A549 (cell line): Measurements from ENCODE around the gene FEM1C. TPM values are rescaled to one million over a fixed set of nuclear protein-coding genes. Genes with fewer than 3 reads are reported as not detected.
A peak's percentile ranks its signal among the peaks of the same experiment; 100 is the strongest.

Source experiments
- ATAC-seq, 2 experiments: fragments of 200-7000 bp in 1 of 2; fragments of >200 bp in 1 of 2; cut with Nextera tagmentation in 1 of 2; cut with Tn5 transposase in 1 of 2; 3 replicates each; pipeline versions ENCODE4 v1.8.0 to v1.9.1; 2018 to 2020; ENCODE audit warnings: mild to moderate bottlenecking in 1 of 2, moderate library complexity in 1 of 2
- CTCF ChIA-PET: fragments of 300-600 bp; sonication (Branson Sonifier 250); formaldehyde crosslinking; extraction: SDS; loops from one replicate; lab custom pipeline; 2021; ENCODE audit warnings: antibody characterized with exemption, inconsistent platforms; lab: Yijun Ruan, JAX
- POLR2A ChIA-PET: fragments of 350-600 bp; formaldehyde crosslinking; extraction: SDS; loops from one replicate; lab custom pipeline; 2021; ENCODE audit warnings: antibody characterized with exemption, inconsistent platforms; lab: Yijun Ruan, JAX
- DNase-seq, 2 experiments: peaks; one replicate each; pipeline versions ENCODE4 v3.0.0 to v3.0.0-alpha.2; 2011 to 2016; ENCODE audit warnings: low read depth in 1 of 2, low spot score in 1 of 2
- FAIRE-seq: peaks from 2 replicates; lab custom pipeline; 2011; peaks lifted over from hg19 to GRCh38; lab: Jason Lieb, UNC
- H3K27ac ChIP-seq, 2 experiments: fragments of >200 bp; sonication (Bioruptor Twin); formaldehyde crosslinking; 3 replicates each; pipeline ENCODE4 v1.5.1; 2016 to 2017
- H3K4me1 ChIP-seq: fragments of >200 bp; sonication (Bioruptor Twin); formaldehyde crosslinking; 3 replicates; pipeline ENCODE4 v1.6.1; 2016
- H3K4me2 ChIP-seq: fragments of >200 bp; sonication (Bioruptor Twin); formaldehyde crosslinking; 3 replicates; pipeline ENCODE4 v1.6.1; 2016
- H3K4me3 ChIP-seq: fragments of >200 bp; sonication (Bioruptor Twin); formaldehyde crosslinking; 3 replicates; pipeline ENCODE4 v1.5.1; 2016
- H3K9me3 ChIP-seq: fragments of >200 bp; sonication (Bioruptor Twin); formaldehyde crosslinking; 3 replicates; pipeline ENCODE4 v1.6.1; 2016
- BHLHE40 ChIP-seq: IDR thresholded peaks from 2 replicates; pipeline ENCODE4 v1.6.1; 2012; ENCODE audit warnings: low read depth, low read length, inconsistent platforms
- CBX8 ChIP-seq: fragments of 200-600 bp; sonication (generic); IDR thresholded peaks from 2 replicates; pipeline ENCODE4 v1.6.1; 2016
- CEBPB ChIP-seq, 2 experiments: fragments of >200 bp in 1 of 2; sonication (Bioruptor Twin) in 1 of 2; formaldehyde crosslinking in 1 of 2; IDR thresholded peaks; 2 replicates each; pipeline ENCODE4 v1.6.1; 2012 to 2016
- CHD2 ChIP-seq: fragments of 150-350 bp; IDR thresholded peaks from 2 replicates; pipeline ENCODE4 v1.6.1; 2014; ENCODE audit warnings: low read length; ENCODE audit not compliant: partially characterized antibody
- E2F6 ChIP-seq: IDR thresholded peaks from 2 replicates; pipeline ENCODE4 v1.6.1; 2012; ENCODE audit warnings: low read depth, borderline replicate concordance
- EHMT2 ChIP-seq: fragments of 200-600 bp; sonication (generic); IDR thresholded peaks from 2 replicates; pipeline ENCODE4 v1.6.1; 2016; ENCODE audit warnings: antibody characterized with exemption, low read depth, mild to moderate bottlenecking, moderate library complexity
- ESRRA ChIP-seq: fragments of 150-350 bp; IDR thresholded peaks from 2 replicates; pipeline ENCODE4 v1.6.1; 2014; ENCODE audit warnings: mild to moderate bottlenecking, low read length, borderline replicate concordance
- FOSB ChIP-seq: fragments of 250-450 bp; sonication (Bioruptor Pico); IDR thresholded peaks from 2 replicates; pipeline ENCODE4 v1.5.0; 2020; ENCODE audit warnings: mild to moderate bottlenecking, moderate library complexity
- FOSL2 ChIP-seq, 2 experiments: fragments of 450-650 bp in 1 of 2; fragments of >200 bp in 1 of 2; sonication (Bioruptor Twin) in 1 of 2; formaldehyde crosslinking; IDR thresholded peaks; 2 replicates each; pipeline versions ENCODE4 v1.5.0 to v1.6.1; 2016 to 2020; ENCODE audit warnings: mild to moderate bottlenecking in 1 of 2, moderate library complexity in 1 of 2
- HOXA7 ChIP-seq: fragments of 250-450 bp; sonication (Bioruptor Pico); IDR thresholded peaks from 2 replicates; pipeline ENCODE4 v1.5.0; 2020; ENCODE audit warnings: mild to moderate bottlenecking, moderate library complexity
- HOXB13 ChIP-seq: fragments of 250-450 bp; sonication (Bioruptor Pico); IDR thresholded peaks from 2 replicates; pipeline ENCODE4 v1.5.0; 2020; ENCODE audit warnings: low read depth, mild to moderate bottlenecking, moderate library complexity
- KDM1A ChIP-seq: fragments of 200-600 bp; sonication (generic); IDR thresholded peaks from 2 replicates; pipeline ENCODE4 v1.6.1; 2016; ENCODE audit warnings: low read depth, mild to moderate bottlenecking
- MAFK ChIP-seq: fragments of 450-650 bp; IDR thresholded peaks from 2 replicates; pipeline ENCODE4 v1.6.1; 2014; ENCODE audit not compliant: partially characterized antibody
- MAZ ChIP-seq: fragments of 150-350 bp; IDR thresholded peaks from 2 replicates; pipeline ENCODE4 v1.6.1; 2014; ENCODE audit warnings: antibody characterized with exemption, low read depth, low read length, borderline replicate concordance
- NR3C1 ChIP-seq: fragments of >200 bp; sonication (Bioruptor Twin); formaldehyde crosslinking; IDR thresholded peaks from 3 replicates; pipeline ENCODE4 v1.6.1; 2017
- RAD21 ChIP-seq, 2 experiments: fragments of >200 bp in 1 of 2; sonication (Bioruptor Twin) in 1 of 2; formaldehyde crosslinking in 1 of 2; IDR thresholded peaks in 1 of 2; conservative IDR thresholded peaks in 1 of 2; 2 replicates in 1 of 2; 3 replicates in 1 of 2; pipeline ENCODE4 v1.6.1; 2012 to 2018; ENCODE audit warnings: inconsistent platforms in 1 of 2
- RCOR1 ChIP-seq: fragments of 150-350 bp; IDR thresholded peaks from 2 replicates; pipeline ENCODE4 v1.6.1; 2014; ENCODE audit warnings: antibody characterized with exemption, low read length, low read depth
- REST ChIP-seq: fragments of 200-600 bp; sonication (generic); IDR thresholded peaks from 2 replicates; pipeline ENCODE4 v1.6.1; 2016; ENCODE audit warnings: antibody characterized with exemption, mild to moderate bottlenecking, moderate library complexity
- RFX5 ChIP-seq: fragments of 450-650 bp; IDR thresholded peaks from 2 replicates; pipeline ENCODE4 v1.7.1; 2014; ENCODE audit warnings: antibody characterized with exemption, mild to moderate bottlenecking, moderate library complexity
- SREBF2 ChIP-seq: fragments of 450-650 bp; IDR thresholded peaks from 2 replicates; pipeline ENCODE4 v1.6.1; 2014; ENCODE audit warnings: mild to moderate bottlenecking, moderate library complexity
- TFCP2L1 ChIP-seq: fragments of 250-450 bp; sonication (Bioruptor Pico); IDR thresholded peaks from 2 replicates; pipeline ENCODE4 v1.5.0; 2021; ENCODE audit warnings: mild to moderate bottlenecking
- USF2 ChIP-seq: fragments of 450-650 bp; IDR thresholded peaks from 2 replicates; pipeline ENCODE4 v1.6.1; 2014; ENCODE audit warnings: antibody characterized with exemption
- ZC3H11A ChIP-seq: fragments of 450-650 bp; IDR thresholded peaks from 2 replicates; pipeline ENCODE4 v1.6.1; 2014; ENCODE audit warnings: antibody characterized with exemption, mild to moderate bottlenecking
- WGBS: methylation state at CpG from one replicate; pipeline ENCODE4 v1.1.6; 2017; ENCODE audit errors: missing lambda C conversion rate; 5-methylcytosine and 5-hydroxymethylcytosine counted together
- polyA plus RNA-seq, 4 experiments: library from polyadenylated mRNA; depleted of rRNA in 3 of 4; stranded (reverse); fragments of >200 nt; fragmentation: RNase III in 1 of 4; extraction: RNeasy Plus Mini Kit Qiagen cat#74134 plus additional on column Dnase treatment in 1 of 4; gene quantifications; 2 replicates in 3 of 4; 3 replicates in 1 of 4; pipeline ENCODE4 v1.2.3, GENCODE V29; 2011 to 2017

Gene FEM1C
- polyA plus RNA-seq, 2 of the 4 experiments (the other 2 are of a cell fraction) = 6.3 to 8.4 TPM

- no peak for TF ChIP-seq USF2
- TF ChIP-seq HOXA7 (CRISPR knock-in tag) = no peak
These were observed 9.0 kb downstream of the FEM1C start (continued) for GRCh38 chr5:115535479-115536035.

GRCh38 chr5:115532517-115532916 is 12.1 kb downstream of the FEM1C start:
- Histone ChIP-seq H3K27ac (no peak overlapping the region), H3K9me3 (no peaks in the 10 kb centered on the region), H3K4me3 (no peak overlapping the region), H3K4me1 (peaks cover 28% of the 10 kb centered on the region), H3K4me2 (peak overlapping the region; percentile 39; the same call in 1 of the 3 replicates)
- TF ChIP-seq BHLHE40 = no peak
- no peak for TF ChIP-seq FOSB (CRISPR knock-in tag)
- WGBS = 37% methylated on average over 2 of the region's 2 CpGs
- DNase-seq (no peak), ATAC-seq (no peak), FAIRE-seq (no peak)
- POLR2A ChIA-PET = interaction anchor here (0.6 kb wide), 1 partner anchor 9 kb away, joined by 3 read pairs; no protein-coding TSS in a partner anchor
- CTCF ChIA-PET = no interaction called here

- FAIRE-seq (no peak), ATAC-seq (peak in 1 of 2 experiments; percentile 58; a peak in 3 of 6 replicates), DNase-seq (no peak)
- TF ChIP-seq NR3C1 (no peak), FOSL2 (IDR thresholded peaks at IDR 0.05) (no peak), FOSL2 (CRISPR knock-in tag; IDR thresholded peaks at IDR 0.05) (peak; percentile 52)
- Histone ChIP-seq H3K4me3 (no peak overlapping the region), H3K4me2 (peak overlapping the region; percentile 39), H3K4me1 (peaks cover 28% of the 10 kb centered on the region), H3K9me3 (no peaks in the 10 kb centered on the region), H3K27ac (0 out of 6 replicates have a peak overlapping the region, but pooled peaks of 1 of the 2 experiments have one; percentile 46)
- WGBS = 46% methylated on average over 1 of the region's 1 CpG
- POLR2A ChIA-PET = no interaction called here
- CTCF ChIA-PET = no interaction called here
These were observed 12.7 kb downstream of the FEM1C start for GRCh38 chr5:115531787-115532367.

- Histone ChIP-seq H3K4me2 (peak overlapping the region; percentile 39), H3K9me3 (no peaks in the 10 kb centered on the region), H3K4me1 (peaks cover 28% of the 10 kb centered on the region), H3K4me3 (no peak overlapping the region), H3K27ac (no peak overlapping the region)
- 87% methylated on average over 3 of the region's 3 CpGs for WGBS
- ChIA-PET CTCF (no interaction called here), POLR2A (no interaction called here)
- no peak for FAIRE-seq
- DNase-seq = no peak
- no peak for TF ChIP-seq USF2
- TF ChIP-seq TFCP2L1 (CRISPR knock-in tag) = no peak
- TF ChIP-seq MAZ = no peak
- TF ChIP-seq KDM1A = no peak
- TF ChIP-seq CEBPB (IDR thresholded peaks at IDR 0.05) = no peak
- TF ChIP-seq HOXA7 (CRISPR knock-in tag) = no peak
- TF ChIP-seq CHD2 = no peak
- no peak for TF ChIP-seq EHMT2
- no peak for TF ChIP-seq E2F6
- TF ChIP-seq SREBF2 = no peak
- TF ChIP-seq MAFK = no peak
- TF ChIP-seq CBX8 = no peak
- TF ChIP-seq RCOR1 = no peak
- TF ChIP-seq ZC3H11A = no peak
- no peak for TF ChIP-seq HOXB13 (CRISPR knock-in tag)
- TF ChIP-seq RFX5 = no peak
- no peak for TF ChIP-seq ESRRA
- no peak for TF ChIP-seq RAD21 (conservative IDR thresholded peaks at IDR 0.05 in 1 of 2, IDR thresholded peaks at IDR 0.05 in 1 of 2)
- TF ChIP-seq REST = no peak
- no peak for ATAC-seq
These were observed 13.2 kb downstream of the FEM1C start for GRCh38 chr5:115531380-115531779.
